Measurements from ENCODE around the gene RBM15B. TPM values are rescaled to one million over a fixed set of nuclear protein-coding genes. Genes with fewer than 3 reads are reported as not detected.

The RBM15B gene
- total RNA-seq (2014; rRNA removed; shearing (Covaris generic); ENCODE audit: low replicate concordance): 17.1 and 26.1 TPM in 2 replicates

- peak within 1 kb of the TSS; percentile 81 for H3K4me3 ChIP-seq (ENCODE audit: low read length)
- no peak within 1 kb of the TSS for H2AFZ ChIP-seq (ENCODE audit: low read length)
- DNase-seq: peak; percentile 98
- no peaks in the 10 kb centered on the region for H3K9me2 ChIP-seq (replicated peaks; ENCODE audit: insufficient read depth, low read length)
- peak within 1 kb of the TSS; percentile 85 for H3K4me2 ChIP-seq (ENCODE audit: low read depth, low read length, poor library complexity, severe bottlenecking)
- H3K27me3 ChIP-seq (ENCODE audit: low read length): no peaks in the 10 kb centered on the region
- peaks cover 65% of the 10 kb centered on the region for H3K4me1 ChIP-seq (ENCODE audit: low read length)
- peaks cover 35% of the 10 kb centered on the region; the same call in 1 of the 2 replicates for H3K36me3 ChIP-seq (ENCODE audit: insufficient read depth, low read length)
- H3K27ac ChIP-seq (ENCODE audit: low read length): peak within 1 kb of the TSS; percentile 44; the same call in 1 of the 2 replicates
- peak within 1 kb of the TSS; percentile 96 for H3K9ac ChIP-seq (ENCODE audit: low read length)
- H3K9me3 ChIP-seq (ENCODE audit: low read length): no peaks in the 10 kb centered on the region
- H4K20me1 ChIP-seq (ENCODE audit: insufficient read depth, low read depth, low read length): peaks cover 23% of the 10 kb centered on the region
- H3K79me2 ChIP-seq (ENCODE audit: low read length): peaks cover 60% of the 10 kb centered on the region
Measured at GRCh38 chr3:51391075-51391565, at the start of gene RBM15B. RBM15B (plus strand) TSS chr3:51391285; CDS start chr3:51391400, 115 bp downstream.

GRCh38 chr3:51343918-51344687 is 47.0 kb upstream of the RBM15B start:
- H3K4me3 ChIP-seq (ENCODE audit: low read length): no peak overlapping the region
- no peak for DNase-seq
- no peaks in the 10 kb centered on the region for H3K36me3 ChIP-seq (ENCODE audit: insufficient read depth, low read length)
- peaks cover 4% of the 10 kb centered on the region; the same call in 1 of the 2 replicates for H3K4me1 ChIP-seq (ENCODE audit: low read length)
- H3K27me3 ChIP-seq (ENCODE audit: low read length): no peaks in the 10 kb centered on the region
- H3K9me2 ChIP-seq (replicated peaks; ENCODE audit: insufficient read depth, low read length): no peaks in the 10 kb centered on the region
- H3K27ac ChIP-seq (ENCODE audit: low read length): no peak overlapping the region
- no peak overlapping the region for H2AFZ ChIP-seq (ENCODE audit: low read length)
- H3K9me3 ChIP-seq (ENCODE audit: low read length): no peaks in the 10 kb centered on the region
- H3K4me2 ChIP-seq (ENCODE audit: low read depth, low read length, poor library complexity, severe bottlenecking): no peak overlapping the region
- H4K20me1 ChIP-seq (ENCODE audit: insufficient read depth, low read depth, low read length): no peaks in the 10 kb centered on the region
- no peaks in the 10 kb centered on the region for H3K79me2 ChIP-seq (ENCODE audit: low read length)
- H3K9ac ChIP-seq (ENCODE audit: low read length): no peak overlapping the region

- H3K9ac ChIP-seq (ENCODE audit: low read length): no peak overlapping the region
- H2AFZ ChIP-seq (ENCODE audit: low read length): no peak overlapping the region
- no peaks in the 10 kb centered on the region for H3K9me3 ChIP-seq (ENCODE audit: low read length)
- no peaks in the 10 kb centered on the region for H3K36me3 ChIP-seq (ENCODE audit: insufficient read depth, low read length)
- no peaks in the 10 kb centered on the region for H4K20me1 ChIP-seq (ENCODE audit: insufficient read depth, low read depth, low read length)
- no peaks in the 10 kb centered on the region for H3K9me2 ChIP-seq (replicated peaks; ENCODE audit: insufficient read depth, low read length)
- no peak overlapping the region for H3K27ac ChIP-seq (ENCODE audit: low read length)
- H3K4me3 ChIP-seq (ENCODE audit: low read length): no peak overlapping the region
- H3K4me2 ChIP-seq (ENCODE audit: low read depth, low read length, poor library complexity, severe bottlenecking): no peak overlapping the region
- DNase-seq: no peak
- H3K79me2 ChIP-seq (ENCODE audit: low read length): no peaks in the 10 kb centered on the region
- no peaks in the 10 kb centered on the region for H3K4me1 ChIP-seq (ENCODE audit: low read length)
- H3K27me3 ChIP-seq (ENCODE audit: low read length): no peaks in the 10 kb centered on the region
Measured at GRCh38 chr3:51350751-51351150, 40.3 kb upstream of the RBM15B start.

- H3K4me2 ChIP-seq (ENCODE audit: low read depth, low read length, poor library complexity, severe bottlenecking): no peak overlapping the region
- DNase-seq: no peak
- no peaks in the 10 kb centered on the region for H3K9me2 ChIP-seq (replicated peaks; ENCODE audit: insufficient read depth, low read length)
- H3K4me1 ChIP-seq (ENCODE audit: low read length): no peaks in the 10 kb centered on the region
- H3K27me3 ChIP-seq (ENCODE audit: low read length): no peaks in the 10 kb centered on the region
- H3K9me3 ChIP-seq (ENCODE audit: low read length): no peaks in the 10 kb centered on the region
- H3K79me2 ChIP-seq (ENCODE audit: low read length): no peaks in the 10 kb centered on the region
- H2AFZ ChIP-seq (ENCODE audit: low read length): no peak overlapping the region
- H3K27ac ChIP-seq (ENCODE audit: low read length): no peak overlapping the region
- H3K9ac ChIP-seq (ENCODE audit: low read length): no peak overlapping the region
- no peaks in the 10 kb centered on the region for H4K20me1 ChIP-seq (ENCODE audit: insufficient read depth, low read depth, low read length)
- no peaks in the 10 kb centered on the region for H3K36me3 ChIP-seq (ENCODE audit: insufficient read depth, low read length)
- H3K4me3 ChIP-seq (ENCODE audit: low read length): no peak overlapping the region
Measured at GRCh38 chr3:51353131-51353530, 38.0 kb upstream of the RBM15B start.

GRCh38 chr3:51353691-51354090 is 37.4 kb upstream of the RBM15B start:
- Histone ChIP-seq H4K20me1 (ENCODE audit: insufficient read depth, low read depth, low read length) (no peaks in the 10 kb centered on the region), H3K9me2 (replicated peaks; ENCODE audit: insufficient read depth, low read length) (no peaks in the 10 kb centered on the region), H3K27ac (ENCODE audit: low read length) (no peak overlapping the region), H3K79me2 (ENCODE audit: low read length) (no peaks in the 10 kb centered on the region), H3K36me3 (ENCODE audit: insufficient read depth, low read length) (no peaks in the 10 kb centered on the region), H3K4me1 (ENCODE audit: low read length) (no peaks in the 10 kb centered on the region), H3K4me2 (ENCODE audit: low read depth, low read length, poor library complexity, severe bottlenecking) (no peak overlapping the region), H3K27me3 (ENCODE audit: low read length) (no peaks in the 10 kb centered on the region), H2AFZ (ENCODE audit: low read length) (no peak overlapping the region), H3K4me3 (ENCODE audit: low read length) (no peak overlapping the region), H3K9ac (ENCODE audit: low read length) (no peak overlapping the region), H3K9me3 (ENCODE audit: low read length) (no peaks in the 10 kb centered on the region)
- DNase-seq: no peak

GRCh38 chr3:51354172-51354571 is 36.9 kb upstream of the RBM15B start:
- H3K4me2 ChIP-seq (ENCODE audit: low read depth, low read length, poor library complexity, severe bottlenecking): no peak overlapping the region
- no peaks in the 10 kb centered on the region for H3K9me2 ChIP-seq (replicated peaks; ENCODE audit: insufficient read depth, low read length)
- H3K4me3 ChIP-seq (ENCODE audit: low read length): no peak overlapping the region
- H3K36me3 ChIP-seq (ENCODE audit: insufficient read depth, low read length): no peaks in the 10 kb centered on the region
- H3K27me3 ChIP-seq (ENCODE audit: low read length): no peaks in the 10 kb centered on the region
- no peak overlapping the region for H2AFZ ChIP-seq (ENCODE audit: low read length)
- no peaks in the 10 kb centered on the region for H3K79me2 ChIP-seq (ENCODE audit: low read length)
- no peaks in the 10 kb centered on the region for H3K4me1 ChIP-seq (ENCODE audit: low read length)
- H3K9me3 ChIP-seq (ENCODE audit: low read length): no peaks in the 10 kb centered on the region
- no peaks in the 10 kb centered on the region for H4K20me1 ChIP-seq (ENCODE audit: insufficient read depth, low read depth, low read length)
- DNase-seq: no peak
- no peak overlapping the region for H3K9ac ChIP-seq (ENCODE audit: low read length)
- no peak overlapping the region for H3K27ac ChIP-seq (ENCODE audit: low read length)

- Histone ChIP-seq H3K9ac (ENCODE audit: low read length) (no peak overlapping the region), H3K27me3 (ENCODE audit: low read length) (no peaks in the 10 kb centered on the region), H3K79me2 (ENCODE audit: low read length) (no peaks in the 10 kb centered on the region), H3K9me3 (ENCODE audit: low read length) (no peaks in the 10 kb centered on the region), H4K20me1 (ENCODE audit: insufficient read depth, low read depth, low read length) (no peaks in the 10 kb centered on the region), H3K4me2 (ENCODE audit: low read depth, low read length, poor library complexity, severe bottlenecking) (no peak overlapping the region), H3K36me3 (ENCODE audit: insufficient read depth, low read length) (no peaks in the 10 kb centered on the region), H2AFZ (ENCODE audit: low read length) (no peak overlapping the region), H3K27ac (ENCODE audit: low read length) (no peak overlapping the region), H3K9me2 (replicated peaks; ENCODE audit: insufficient read depth, low read length) (no peaks in the 10 kb centered on the region), H3K4me3 (ENCODE audit: low read length) (no peak overlapping the region), H3K4me1 (ENCODE audit: low read length) (no peaks in the 10 kb centered on the region)
- DNase-seq: no peak
Measured at GRCh38 chr3:51354731-51355615, 36.1 kb upstream of the RBM15B start.

All from Karpas-422 (cell line).